GM21381 (cell line): Measurements from ENCODE around the gene INPP1.
A peak's percentile ranks its signal among the peaks of the same experiment; 100 is the strongest.

Experiments used
- ATAC-seq: cut with Tn5 transposase; IDR thresholded peaks from one replicate; pipeline ENCODE4 v1.9.1; 2021; ENCODE audit warnings: mild to moderate bottlenecking, moderate library complexity; ENCODE audit not compliant: unreplicated experiment

INPP1 gene

DNA sequence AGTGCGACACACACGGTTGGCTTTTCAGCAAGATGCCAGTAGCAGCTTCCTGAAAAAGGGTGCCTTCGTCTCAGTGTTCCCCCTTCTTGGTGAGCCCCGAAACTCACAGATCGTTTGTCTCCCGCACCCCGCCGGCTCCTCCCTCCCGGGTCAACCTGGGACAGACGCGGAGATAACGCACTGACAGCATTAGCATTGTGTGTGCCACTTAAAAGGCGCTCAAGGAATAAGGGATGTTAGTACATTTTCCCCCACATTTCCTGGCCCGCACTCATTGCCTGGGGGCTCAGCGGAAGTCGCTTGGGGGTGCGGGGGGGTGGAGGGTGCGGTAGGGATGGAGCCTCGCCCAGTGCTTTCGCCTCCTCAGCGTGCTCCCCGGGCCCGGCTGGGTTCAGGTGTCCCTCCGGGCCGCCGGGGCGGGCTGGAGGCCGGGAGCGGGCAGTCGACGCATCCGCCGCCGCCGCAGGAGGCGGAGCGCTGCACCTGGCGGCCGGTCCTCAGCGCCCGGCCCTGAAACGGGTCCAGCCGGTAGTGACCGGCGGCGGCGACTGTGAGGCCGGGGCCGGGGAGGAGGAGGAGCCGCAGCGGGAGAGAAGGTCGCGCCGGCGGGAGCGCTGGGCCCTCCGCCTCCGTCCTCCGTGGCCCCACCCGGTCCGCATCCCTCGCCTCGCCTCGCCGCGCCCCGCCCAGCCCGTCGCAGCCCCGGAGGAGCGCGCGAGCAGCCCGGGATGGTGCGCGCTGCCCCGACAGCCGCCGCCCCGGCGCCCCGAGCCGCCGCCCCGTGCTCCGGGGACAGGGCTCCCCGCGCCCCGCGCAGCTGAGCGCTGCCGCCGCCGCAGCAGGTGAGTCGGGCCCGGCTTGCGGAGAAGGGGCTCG is 64.5 kb downstream of the INPP1 start, which contains the start of gene MFSD6:
Gene MFSD6 (plus strand): TSS at position 694 of the 876 bp plus-strand sequence. CDS start 27,675 bp downstream, outside the sequence.
- peak; percentile 54 for ATAC-seq

DNA sequence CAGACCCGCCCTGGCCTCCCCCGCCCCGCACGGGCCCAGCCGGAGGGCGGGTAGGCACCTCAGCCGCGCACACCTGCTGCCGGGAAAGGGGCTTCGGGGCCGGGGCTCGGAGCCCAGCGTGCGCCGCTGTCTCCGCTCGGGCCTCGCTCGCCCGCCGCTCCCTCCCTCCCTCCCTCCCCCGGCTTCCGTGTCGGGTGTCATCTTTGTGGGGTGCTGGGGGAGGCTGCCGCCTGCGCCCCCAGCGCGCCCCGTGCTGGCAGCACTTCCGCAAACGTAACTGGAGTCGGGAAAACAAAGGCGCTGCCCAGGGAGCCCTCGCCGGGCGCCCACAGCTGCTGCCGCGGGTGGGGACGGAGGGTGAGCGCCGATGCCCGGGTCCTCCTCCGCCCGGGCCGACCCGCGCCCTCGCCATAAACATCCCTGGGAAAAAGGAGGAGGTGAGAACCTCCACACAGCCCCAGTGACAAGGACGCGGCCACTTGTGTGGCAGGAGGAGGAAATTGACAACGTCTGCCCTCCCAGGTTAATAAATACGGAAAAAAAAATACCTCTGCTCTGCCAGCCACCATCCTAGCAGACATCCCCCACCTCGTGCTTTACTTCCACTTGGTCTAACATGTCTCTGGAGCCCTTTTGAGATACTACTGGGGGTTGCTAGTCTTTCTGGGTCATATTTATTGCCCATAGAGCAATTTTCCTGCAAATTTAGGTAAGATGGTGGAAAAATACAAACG is 65.3 kb downstream of the INPP1 start:
- peak; percentile 62 for ATAC-seq

DNA sequence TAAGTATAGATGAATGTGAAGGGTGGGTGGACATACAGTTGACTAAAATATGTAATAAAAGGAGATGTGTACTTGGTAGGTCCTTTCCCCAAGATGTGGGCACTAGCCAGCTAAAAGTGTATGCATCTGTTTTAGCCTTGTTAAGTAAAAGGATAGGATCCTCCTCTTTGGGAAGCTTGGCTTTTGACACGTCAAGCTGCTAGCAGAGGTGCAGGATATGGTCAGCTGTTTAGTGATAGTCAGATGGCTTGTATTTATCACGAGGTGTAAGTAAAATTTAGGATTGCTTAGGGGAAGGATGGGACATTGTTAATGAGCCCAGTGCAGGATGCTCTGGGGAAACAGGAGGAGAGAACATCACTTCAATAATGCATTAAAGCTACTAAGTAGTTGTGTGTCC is 66.2 kb downstream of the INPP1 start:
- no peak for ATAC-seq

- no peak for ATAC-seq
Measured at GRCh38 chr2:190410166-190410565, 66.8 kb downstream of the INPP1 start.

DNA sequence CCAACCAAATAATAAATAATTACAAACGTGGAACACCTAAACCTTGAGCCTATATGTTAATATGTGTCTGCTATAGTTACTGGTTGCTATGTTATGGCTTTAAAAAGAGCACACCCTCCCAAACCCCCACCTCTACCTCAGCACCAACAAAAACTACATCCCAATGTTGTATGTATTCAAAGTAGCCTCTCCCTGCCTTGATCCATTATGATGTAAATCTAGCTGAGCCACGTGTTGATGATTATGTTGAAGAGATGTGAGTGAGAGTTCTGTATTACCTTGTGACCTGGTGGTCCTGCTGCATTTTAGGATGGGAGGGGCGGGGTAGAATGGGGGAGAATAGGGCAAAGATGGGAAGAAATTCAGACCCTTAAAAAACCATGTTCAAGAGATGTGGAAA is 69.6 kb downstream of the INPP1 start:
- ATAC-seq, result no peak

GRCh38 chr2:190413421-190413820 is 70.0 kb downstream of the INPP1 start:
- no peak for ATAC-seq

DNA sequence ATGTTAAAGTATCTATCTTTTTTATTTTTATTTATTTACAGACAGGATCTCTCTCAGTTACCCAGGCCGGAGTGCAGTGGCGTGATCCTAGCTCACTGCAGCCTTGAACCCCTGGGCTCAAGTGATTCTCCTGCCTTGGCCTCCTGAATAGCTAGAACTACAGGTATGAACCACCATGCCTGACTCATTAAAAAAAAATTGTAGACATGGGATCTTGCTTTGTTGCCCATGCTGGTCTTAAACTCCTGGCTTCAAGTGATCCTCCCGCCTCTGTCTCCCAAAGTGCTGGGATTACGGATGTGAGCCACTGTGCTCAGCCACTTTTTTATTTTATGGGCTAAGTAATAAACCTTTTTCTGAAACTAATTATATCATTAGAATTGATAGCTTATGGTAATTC is 71.9 kb downstream of the INPP1 start:
- ATAC-seq, result no peak

- no peak for ATAC-seq
Measured at GRCh38 chr2:190415794-190416775, 72.7 kb downstream of the INPP1 start.

DNA sequence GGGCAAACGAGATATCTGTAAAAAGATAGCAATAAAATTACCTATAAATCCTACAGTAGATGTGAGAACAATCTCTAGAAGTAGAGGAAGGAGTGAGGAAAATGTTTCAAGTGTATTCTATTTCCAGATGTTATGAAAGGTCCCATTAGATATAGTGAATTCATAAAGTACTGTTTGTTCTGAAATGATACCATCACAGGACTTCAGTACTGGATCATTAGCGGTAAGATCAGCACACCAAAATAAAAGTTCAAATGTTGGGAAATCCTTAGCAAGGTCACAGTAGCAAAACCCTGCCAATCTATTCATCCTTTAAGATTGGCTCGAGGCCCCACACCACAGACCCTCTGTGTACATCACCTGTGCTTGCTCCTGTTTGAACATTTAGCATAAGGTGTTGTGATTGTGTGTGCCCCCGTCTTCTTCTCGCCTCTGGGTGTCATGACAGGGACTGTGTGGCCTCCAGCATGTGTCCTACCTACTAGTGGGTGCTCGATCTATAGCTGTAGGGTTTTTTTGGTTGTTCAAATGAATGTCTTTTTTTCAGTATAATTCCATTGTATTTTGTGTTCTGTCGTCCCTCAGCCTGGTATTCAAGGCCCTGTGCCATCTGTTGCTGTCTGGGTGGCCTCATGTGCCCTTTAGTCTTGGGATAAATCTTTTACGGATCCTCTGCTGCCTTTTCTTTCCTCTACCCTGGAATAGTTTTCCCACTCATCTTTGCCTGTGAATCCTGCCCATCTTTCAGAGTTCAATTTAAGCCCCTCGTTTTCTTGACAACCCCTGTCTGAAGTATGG is 73.9 kb downstream of the INPP1 start:
- no peak for ATAC-seq

- no peak for ATAC-seq
Measured at GRCh38 chr2:190418727-190419126, 75.3 kb downstream of the INPP1 start.

GRCh38 chr2:190420801-190421200 is 77.4 kb downstream of the INPP1 start:
- ATAC-seq, result no peak
